NCI-H748 (cell line): Measurements from ENCODE around the gene SPATA32.
A peak's percentile ranks its signal among the peaks of the same experiment; 100 is the strongest.

Experiments used
- DNase-seq: peaks from one replicate; lab custom pipeline; 2025; ENCODE audit not compliant: unreplicated experiment; lab: John Stamatoyannopoulos, UW

Gene SPATA32

GRCh38 chr17:45248132-45248957 lies 13.5 kb downstream of the SPATA32 start:
- DNase-seq, result peak; percentile 74

GRCh38 chr17:45247429-45248131 lies 14.3 kb downstream of the SPATA32 start:
- peak; percentile 100 for DNase-seq

GRCh38 chr17:45246861-45247428 lies 14.9 kb downstream of the SPATA32 start:
- peak; percentile 70 for DNase-seq

GRCh38 chr17:45246338-45246737 lies 15.6 kb downstream of the SPATA32 start:
- DNase-seq, result no peak

GRCh38 chr17:45244725-45245656 lies 16.9 kb downstream of the SPATA32 start:
- no peak for DNase-seq

GRCh38 chr17:45243750-45244149 lies 18.1 kb downstream of the SPATA32 start:
- DNase-seq, result peak; percentile 15

GRCh38 chr17:45242029-45242414 lies 19.9 kb downstream of the SPATA32 start:
- peak; percentile 31 for DNase-seq

- peak; percentile 89 for DNase-seq
These were observed 20.4 kb downstream of the SPATA32 start for GRCh38 chr17:45241328-45242028.

GRCh38 chr17:45240905-45241327 lies 21.0 kb downstream of the SPATA32 start:
- peak; percentile 37 for DNase-seq

- DNase-seq, result no peak
These were observed 23.6 kb downstream of the SPATA32 start for GRCh38 chr17:45238155-45238774.

- DNase-seq, result no peak
These were observed 24.2 kb downstream of the SPATA32 start for GRCh38 chr17:45237686-45238085.

GRCh38 chr17:45236282-45236606 lies 25.6 kb downstream of the SPATA32 start:
- DNase-seq, result no peak

- DNase-seq, result peak; percentile 72
These were observed 26.2 kb downstream of the SPATA32 start for GRCh38 chr17:45235416-45236281.

GRCh38 chr17:45234641-45235415 lies 27.1 kb downstream of the SPATA32 start:
- peak; percentile 76 for DNase-seq

GRCh38 chr17:45233423-45233924 lies 28.4 kb downstream of the SPATA32 start:
- no peak for DNase-seq

GRCh38 chr17:45232514-45233422 lies 29.1 kb downstream of the SPATA32 start:
- no peak for DNase-seq
